ENCODE measurements around the gene CFL1. TPM values are rescaled to one million over a fixed set of nuclear protein-coding genes. Genes with fewer than 3 reads are reported as not detected.
A peak's percentile ranks its signal among the peaks of the same experiment; 100 is the strongest.

CFL1 gene
- 100 to 1,000 TPM; 365 to 493 TPM for total RNA-seq

DNA sequence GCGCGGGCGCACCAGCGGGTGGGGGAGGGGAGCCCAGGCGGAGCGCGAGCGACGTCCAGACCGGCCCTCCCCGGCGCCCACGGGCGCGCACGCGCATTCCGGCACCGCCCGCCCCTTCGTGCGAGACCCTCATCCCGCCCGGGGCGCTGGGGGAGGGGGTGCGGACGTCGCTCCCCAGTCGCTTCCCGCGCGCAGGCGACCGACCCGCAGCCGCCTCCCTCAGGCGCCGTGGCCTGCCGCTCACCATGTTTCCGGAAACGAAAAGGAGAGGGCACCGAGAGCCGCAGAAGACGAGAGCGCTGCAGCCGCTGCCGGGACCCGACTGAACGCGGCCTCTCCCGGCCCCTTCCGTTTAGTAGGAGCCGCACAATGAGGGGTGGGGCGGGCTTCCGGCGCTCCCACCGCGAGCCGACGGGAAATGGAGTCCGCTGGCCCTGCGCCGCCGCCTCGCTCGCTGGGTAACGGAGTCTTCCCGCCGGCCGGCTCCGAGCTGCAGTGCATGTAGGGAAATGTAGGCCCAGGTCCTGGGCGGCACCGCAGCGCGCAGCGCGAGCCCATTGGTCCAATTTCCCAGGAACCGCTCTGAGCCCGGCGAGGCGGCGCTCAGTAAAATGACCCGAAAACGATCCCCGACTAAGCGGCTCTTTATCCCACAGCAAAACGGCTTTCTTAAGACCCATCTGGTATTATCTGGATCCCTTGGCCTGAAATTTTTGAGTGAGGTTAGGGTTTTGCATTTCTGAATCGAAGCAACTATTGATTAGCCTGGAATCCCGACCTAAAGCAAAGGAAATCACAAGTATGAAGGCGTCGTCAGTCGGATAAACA is at the start of gene CFL1:
Gene CFL1, minus strand, starts transcription at position 328 of the 828 bp plus-strand sequence. Its CDS starts 81 bp downstream, at position 247.
- Histone ChIP-seq H3K9me3 (no peaks in the 10 kb centered on the region), H3K27ac (peak within 1 kb of the TSS; percentile 96), H3K4me1 (peaks cover 0 to 57% of the 10 kb centered on the region in 2 donors), H3K4me3 (peak within 1 kb of the TSS; percentile 98 to 100), H3K27me3 (no peaks in the 10 kb centered on the region), H3K36me3 (peaks cover 47% of the 10 kb centered on the region)
- TF ChIP-seq, protein P1, sequence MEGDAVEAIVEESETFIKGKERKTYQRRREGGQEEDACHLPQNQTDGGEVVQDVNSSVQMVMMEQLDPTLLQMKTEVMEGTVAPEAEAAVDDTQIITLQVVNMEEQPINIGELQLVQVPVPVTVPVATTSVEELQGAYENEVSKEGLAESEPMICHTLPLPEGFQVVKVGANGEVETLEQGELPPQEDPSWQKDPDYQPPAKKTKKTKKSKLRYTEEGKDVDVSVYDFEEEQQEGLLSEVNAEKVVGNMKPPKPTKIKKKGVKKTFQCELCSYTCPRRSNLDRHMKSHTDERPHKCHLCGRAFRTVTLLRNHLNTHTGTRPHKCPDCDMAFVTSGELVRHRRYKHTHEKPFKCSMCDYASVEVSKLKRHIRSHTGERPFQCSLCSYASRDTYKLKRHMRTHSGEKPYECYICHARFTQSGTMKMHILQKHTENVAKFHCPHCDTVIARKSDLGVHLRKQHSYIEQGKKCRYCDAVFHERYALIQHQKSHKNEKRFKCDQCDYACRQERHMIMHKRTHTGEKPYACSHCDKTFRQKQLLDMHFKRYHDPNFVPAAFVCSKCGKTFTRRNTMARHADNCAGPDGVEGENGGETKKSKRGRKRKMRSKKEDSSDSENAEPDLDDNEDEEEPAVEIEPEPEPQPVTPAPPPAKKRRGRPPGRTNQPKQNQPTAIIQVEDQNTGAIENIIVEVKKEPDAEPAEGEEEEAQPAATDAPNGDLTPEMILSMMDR (IDR thresholded peaks at IDR 0.05): peak in 1 of 2 donors; percentile 10
- peak; percentile 99 for DNase-seq (ENCODE audit: low spot score)

GRCh38 chr11:65906602-65907001 is 48.6 kb upstream of the CFL1 start:
- DNase-seq (ENCODE audit: low spot score): no peak

GRCh38 chr11:65903715-65904114 is 45.7 kb upstream of the CFL1 start:
- peaks cover 0 to 14% of the 10 kb centered on the region in 2 donors for H3K4me1 ChIP-seq
- H3K36me3 ChIP-seq: no peaks in the 10 kb centered on the region
- no peak overlapping the region for H3K4me3 ChIP-seq
- no peak overlapping the region for H3K27ac ChIP-seq
- no peak for DNase-seq (ENCODE audit: low spot score)
- H3K9me3 ChIP-seq: no peaks in the 10 kb centered on the region
- no peaks in the 10 kb centered on the region for H3K27me3 ChIP-seq
- TF ChIP-seq, protein P1 (IDR thresholded peaks at IDR 0.05): no peak

More at GRCh38 chr11:65906602-65907001, 48.6 kb upstream of the CFL1 start:
- H3K4me1 ChIP-seq: peaks cover 0 to 5% of the 10 kb centered on the region in 2 donors
- H3K27me3 ChIP-seq: no peaks in the 10 kb centered on the region
- TF ChIP-seq, protein P1 (IDR thresholded peaks at IDR 0.05): no peak
- H3K4me3 ChIP-seq: no peak overlapping the region
- H3K9me3 ChIP-seq: no peaks in the 10 kb centered on the region
- H3K36me3 ChIP-seq: no peaks in the 10 kb centered on the region
- H3K27ac ChIP-seq: no peak overlapping the region

GRCh38 chr11:65903068-65903481 is 45.1 kb upstream of the CFL1 start:
- TF ChIP-seq, protein P1 (IDR thresholded peaks at IDR 0.05): no peak
- no peaks in the 10 kb centered on the region for H3K27me3 ChIP-seq
- H3K4me3 ChIP-seq: no peak overlapping the region
- no peak for DNase-seq (ENCODE audit: low spot score)
- no peaks in the 10 kb centered on the region for H3K9me3 ChIP-seq
- H3K27ac ChIP-seq: no peak overlapping the region
- no peaks in the 10 kb centered on the region for H3K36me3 ChIP-seq
- peaks cover 0 to 14% of the 10 kb centered on the region in 2 donors for H3K4me1 ChIP-seq

DNA sequence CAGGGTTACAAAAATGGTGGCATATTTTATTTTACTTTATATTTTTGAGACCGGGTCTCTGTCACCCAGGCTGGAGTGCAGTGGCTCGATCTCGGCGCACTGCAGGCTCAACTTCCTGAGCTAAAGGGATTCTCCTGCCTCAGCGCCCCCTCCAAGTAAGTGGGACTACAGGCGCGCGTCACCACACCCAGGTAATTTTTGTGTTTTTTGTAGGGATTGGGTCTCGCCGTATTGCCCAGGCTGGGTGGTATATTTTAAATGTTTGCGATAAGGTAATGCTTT is 42.9 kb upstream of the CFL1 start:
- DNase-seq (ENCODE audit: low spot score): no peak
- TF ChIP-seq, protein P1 (IDR thresholded peaks at IDR 0.05): no peak
- Histone ChIP-seq H3K36me3 (no peaks in the 10 kb centered on the region), H3K4me1 (peaks cover 0 to 14% of the 10 kb centered on the region in 2 donors), H3K4me3 (peak overlapping the region; percentile 53 to 59), H3K27ac (peak overlapping the region; percentile 62 to 72), H3K9me3 (no peaks in the 10 kb centered on the region), H3K27me3 (no peaks in the 10 kb centered on the region)
